ENCODE measurements around the gene SMG1.
"Not testable (repeated sequence)": the region's sequence is repeated elsewhere in the genome, so short reads cannot be mapped to it uniquely, and the experiment has no call there.

SMG1 gene

DNA sequence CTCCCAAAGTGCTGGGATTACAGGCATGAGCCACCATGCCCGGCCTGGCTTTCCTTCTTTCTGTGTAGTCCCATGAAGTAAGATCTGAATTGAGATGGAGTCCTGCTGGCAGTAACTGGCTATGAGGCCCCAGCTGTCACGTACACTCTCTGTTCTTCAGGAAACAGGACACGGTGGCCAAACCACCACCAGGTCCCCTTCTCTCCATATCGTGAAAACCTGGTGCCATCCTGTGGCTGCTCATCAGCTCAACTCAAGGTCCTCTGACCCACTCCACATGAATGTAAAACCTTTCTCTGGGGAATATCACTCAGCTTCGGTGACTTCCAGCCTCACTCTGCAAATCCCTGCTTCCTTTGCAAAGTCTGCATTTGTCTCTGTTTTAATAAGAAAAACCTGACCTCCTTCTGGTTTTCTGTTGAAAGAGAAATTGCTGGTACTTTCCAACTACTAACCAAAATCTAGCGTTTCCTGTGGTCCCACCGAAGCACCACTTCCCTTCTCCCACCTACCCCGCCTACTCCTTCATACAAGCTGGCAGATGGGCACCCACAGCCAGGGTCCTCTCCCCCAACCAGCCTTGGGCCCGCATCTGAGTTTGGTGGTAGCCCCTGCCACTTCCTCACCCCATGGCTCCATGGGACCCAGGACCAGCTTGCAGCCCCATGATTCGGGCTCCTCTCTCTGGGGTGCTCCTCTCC is 168.1 kb downstream of the SMG1 start:
- not testable (repeated sequence) for DNase-seq

DNA sequence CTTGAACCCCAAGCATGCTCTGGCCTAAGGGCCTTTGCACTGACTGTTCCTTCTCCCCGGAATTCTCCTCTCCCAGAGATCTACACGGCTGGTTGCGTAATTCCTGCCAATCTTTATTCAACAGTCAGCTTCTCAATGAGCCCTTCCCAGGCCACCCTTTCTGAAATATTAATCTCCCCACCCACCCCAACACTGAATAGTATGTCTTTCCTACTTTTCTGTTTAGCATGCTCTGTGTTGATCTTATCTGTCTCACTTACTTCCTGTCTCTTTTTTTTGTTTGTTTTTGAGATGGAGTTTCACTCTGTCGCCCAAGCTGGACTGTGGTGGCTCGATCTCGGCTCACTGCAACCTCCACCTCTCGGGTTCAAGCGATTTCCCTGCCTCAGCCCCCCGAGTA is 169.6 kb downstream of the SMG1 start:
- DNase-seq: not testable (repeated sequence)

Measured in C1 segment of cervical spinal cord (tissue), 14 donors.